ENCODE results near the gene ZNF264.

ZNF264 gene

DNA sequence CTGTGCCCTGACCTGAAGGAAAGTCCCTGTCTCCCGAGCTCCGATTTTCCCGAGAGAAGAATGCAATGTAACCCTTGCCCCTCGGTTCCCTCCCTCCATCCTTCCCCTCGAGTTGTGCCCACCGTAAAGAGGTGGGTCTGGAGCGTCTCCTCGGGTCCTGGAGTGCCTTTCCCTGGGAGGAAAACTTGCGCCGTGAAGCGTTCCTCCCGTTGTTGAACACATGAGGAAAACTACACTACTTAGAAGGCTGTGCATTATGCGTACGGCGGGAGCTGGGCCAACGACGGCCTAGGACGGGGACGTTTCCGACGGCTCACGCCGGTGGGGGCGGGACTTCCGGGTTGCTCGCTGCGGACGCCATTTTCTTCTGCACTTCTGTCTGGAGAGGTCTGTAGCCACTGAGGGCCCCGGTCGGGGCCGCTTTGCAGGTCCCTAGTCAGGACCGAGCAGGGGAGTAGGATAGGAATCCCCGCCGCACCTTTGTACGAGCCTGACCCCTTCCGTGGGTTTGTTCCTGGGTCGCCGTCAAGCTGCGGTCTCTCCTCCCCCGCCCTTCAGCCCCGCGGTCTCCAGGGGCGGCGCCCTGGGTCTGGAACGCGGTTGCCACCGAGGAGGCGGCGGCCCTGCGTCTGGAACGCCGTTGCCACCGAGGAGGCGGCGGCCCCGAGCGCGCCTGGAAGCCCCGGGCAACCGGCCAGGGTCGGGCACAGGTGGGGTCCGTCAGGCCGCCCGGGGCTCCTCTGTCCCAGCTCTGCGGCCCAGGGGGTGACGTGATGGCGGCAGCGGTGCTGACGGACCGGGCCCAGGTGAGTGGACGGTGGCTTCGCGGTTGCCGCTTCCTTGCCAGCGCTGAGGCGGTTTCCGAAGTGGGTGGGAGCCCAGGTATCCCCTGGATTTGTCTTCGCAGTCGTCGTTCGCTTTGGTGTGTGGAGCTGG is at the start of gene ZNF264:
TSS of gene ZNF264 (plus strand) at position 360 of the 936 bp plus-strand sequence. CDS start at position 774, 414 bp downstream.
- H3K4me3 ChIP-seq (ENCODE audit: low read depth in 1 of 2, low read length in 2 of 2) = peak within 1 kb of the TSS; percentile 96 to 99
- peak within 1 kb of the TSS; percentile 100 for H2AFZ ChIP-seq (ENCODE audit: low read depth, low read length)
- H3K27ac ChIP-seq (ENCODE audit: low read length) = peak within 1 kb of the TSS; percentile 82
- H3K36me3 ChIP-seq (ENCODE audit: insufficient read depth, low read length) = peaks cover 50% of the 10 kb centered on the region
- TF ChIP-seq CTCF (IDR thresholded peaks at IDR 0.05; ENCODE audit: borderline replicate concordance, extremely low read depth, low read length, poor library complexity, severe bottlenecking) = peak; percentile 33
- TF ChIP-seq EZH2 (IDR thresholded peaks at IDR 0.05; ENCODE audit: borderline replicate concordance, low read depth, low read length, severe bottlenecking) = no peak
- peaks cover 36% of the 10 kb centered on the region for H3K9me3 ChIP-seq (ENCODE audit: insufficient read depth, low read length, severe bottlenecking)
- H3K4me1 ChIP-seq (ENCODE audit: insufficient read depth, low read length) = peaks cover 26% of the 10 kb centered on the region
- H3K27me3 ChIP-seq (ENCODE audit: insufficient read depth, low read length, poor library complexity) = no peaks in the 10 kb centered on the region
- H3K4me2 ChIP-seq (ENCODE audit: insufficient read depth, low read length) = peak within 1 kb of the TSS; percentile 95
- peaks cover 12% of the 10 kb centered on the region; the same call in 1 of the 2 replicates for H4K20me1 ChIP-seq (ENCODE audit: insufficient read depth, low read length)
- peaks cover 38% of the 10 kb centered on the region for H3K79me2 ChIP-seq (ENCODE audit: insufficient read depth, low read length)
- peak within 1 kb of the TSS; percentile 89 for H3K9ac ChIP-seq (ENCODE audit: low read depth, low read length)
- DNase-seq (peak; percentile 91), ATAC-seq (ENCODE audit: insufficient read depth, low read depth) (peak; percentile 98)

- Histone ChIP-seq H3K27me3 (ENCODE audit: insufficient read depth, low read length, poor library complexity) (no peaks in the 10 kb centered on the region), H3K9me3 (ENCODE audit: insufficient read depth, low read length, severe bottlenecking) (no peaks in the 10 kb centered on the region), H3K4me2 (ENCODE audit: insufficient read depth, low read length) (no peak overlapping the region), H4K20me1 (ENCODE audit: insufficient read depth, low read length) (no peaks in the 10 kb centered on the region), H3K79me2 (ENCODE audit: insufficient read depth, low read length) (no peaks in the 10 kb centered on the region), H3K36me3 (ENCODE audit: insufficient read depth, low read length) (no peaks in the 10 kb centered on the region), H3K9ac (ENCODE audit: low read depth, low read length) (no peak overlapping the region), H3K4me3 (ENCODE audit: low read depth in 1 of 2, low read length in 2 of 2) (no peak overlapping the region), H2AFZ (ENCODE audit: low read depth, low read length) (no peak overlapping the region), H3K27ac (ENCODE audit: low read length) (no peak overlapping the region), H3K4me1 (ENCODE audit: insufficient read depth, low read length) (peaks cover 12% of the 10 kb centered on the region; the same call in 1 of the 2 replicates)
- ATAC-seq (ENCODE audit: insufficient read depth, low read depth) (peak; percentile 80), DNase-seq (peak; percentile 24)
- TF ChIP-seq CTCF (IDR thresholded peaks at IDR 0.05; ENCODE audit: borderline replicate concordance, extremely low read depth, low read length, poor library complexity, severe bottlenecking) = no peak
- TF ChIP-seq EZH2 (IDR thresholded peaks at IDR 0.05; ENCODE audit: borderline replicate concordance, low read depth, low read length, severe bottlenecking) = no peak
These were observed 49.6 kb upstream of the ZNF264 start for GRCh38 chr19:57141699-57142098.

DNA sequence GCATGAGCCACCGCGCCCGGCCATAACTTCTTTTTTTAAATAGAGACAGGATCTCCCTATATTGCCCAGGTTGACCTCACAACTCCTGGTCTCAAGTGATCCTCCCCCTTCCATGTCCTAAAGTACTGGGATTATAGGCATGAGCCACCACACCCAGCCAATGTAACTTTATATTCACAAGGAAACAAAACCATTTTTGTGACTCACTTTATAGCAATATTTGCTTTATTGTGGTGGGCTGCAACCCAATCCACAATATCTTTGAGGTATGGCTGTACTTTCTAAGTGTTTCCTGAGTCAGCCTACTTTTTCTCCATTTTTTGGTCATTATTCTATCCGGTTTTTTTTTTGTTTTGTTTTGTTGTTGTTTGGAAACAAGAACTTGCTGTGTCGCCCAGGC is 38.4 kb upstream of the ZNF264 start:
- Histone ChIP-seq H3K79me2 (ENCODE audit: insufficient read depth, low read length) (no peaks in the 10 kb centered on the region), H2AFZ (ENCODE audit: low read depth, low read length) (no peak overlapping the region), H3K4me3 (ENCODE audit: low read depth in 1 of 2, low read length in 2 of 2) (no peak overlapping the region), H3K4me1 (ENCODE audit: insufficient read depth, low read length) (no peaks in the 10 kb centered on the region), H3K27me3 (ENCODE audit: insufficient read depth, low read length, poor library complexity) (no peaks in the 10 kb centered on the region), H4K20me1 (ENCODE audit: insufficient read depth, low read length) (no peaks in the 10 kb centered on the region), H3K27ac (ENCODE audit: low read length) (no peak overlapping the region), H3K4me2 (ENCODE audit: insufficient read depth, low read length) (no peak overlapping the region), H3K36me3 (ENCODE audit: insufficient read depth, low read length) (no peaks in the 10 kb centered on the region), H3K9ac (ENCODE audit: low read depth, low read length) (no peak overlapping the region), H3K9me3 (ENCODE audit: insufficient read depth, low read length, severe bottlenecking) (no peaks in the 10 kb centered on the region)
- DNase-seq = no peak
- no peak for TF ChIP-seq CTCF (IDR thresholded peaks at IDR 0.05; ENCODE audit: borderline replicate concordance, extremely low read depth, low read length, poor library complexity, severe bottlenecking)
- TF ChIP-seq EZH2 (IDR thresholded peaks at IDR 0.05; ENCODE audit: borderline replicate concordance, low read depth, low read length, severe bottlenecking) = no peak
- ATAC-seq (ENCODE audit: insufficient read depth, low read depth) = no peak

All from DND-41 (cell line).